Stimulated activated CD8-positive, alpha-beta memory T cell treated with anti-CD3 and anti-CD28 coated beads, Interleukin-7, amount 100 ng/mL, for 4 hours (primary cell): Measurements from ENCODE around the gene CTXND1.
"Not testable (repeated sequence)": the region's sequence is repeated elsewhere in the genome, so short reads cannot be mapped to it uniquely, and the experiment has no call there.

Experiments
- DNase-seq, 2 donors: peaks; one replicate each; pipeline ENCODE4 v3.0.0-alpha.2; 2020; ENCODE audit warnings: low read depth in 2 of 2

CTXND1 gene

GRCh38 chr15:80160570-80161156 lies 91.3 kb downstream of the CTXND1 start:
- peak in 1 of 2 donors; percentile 12 for DNase-seq

DNA sequence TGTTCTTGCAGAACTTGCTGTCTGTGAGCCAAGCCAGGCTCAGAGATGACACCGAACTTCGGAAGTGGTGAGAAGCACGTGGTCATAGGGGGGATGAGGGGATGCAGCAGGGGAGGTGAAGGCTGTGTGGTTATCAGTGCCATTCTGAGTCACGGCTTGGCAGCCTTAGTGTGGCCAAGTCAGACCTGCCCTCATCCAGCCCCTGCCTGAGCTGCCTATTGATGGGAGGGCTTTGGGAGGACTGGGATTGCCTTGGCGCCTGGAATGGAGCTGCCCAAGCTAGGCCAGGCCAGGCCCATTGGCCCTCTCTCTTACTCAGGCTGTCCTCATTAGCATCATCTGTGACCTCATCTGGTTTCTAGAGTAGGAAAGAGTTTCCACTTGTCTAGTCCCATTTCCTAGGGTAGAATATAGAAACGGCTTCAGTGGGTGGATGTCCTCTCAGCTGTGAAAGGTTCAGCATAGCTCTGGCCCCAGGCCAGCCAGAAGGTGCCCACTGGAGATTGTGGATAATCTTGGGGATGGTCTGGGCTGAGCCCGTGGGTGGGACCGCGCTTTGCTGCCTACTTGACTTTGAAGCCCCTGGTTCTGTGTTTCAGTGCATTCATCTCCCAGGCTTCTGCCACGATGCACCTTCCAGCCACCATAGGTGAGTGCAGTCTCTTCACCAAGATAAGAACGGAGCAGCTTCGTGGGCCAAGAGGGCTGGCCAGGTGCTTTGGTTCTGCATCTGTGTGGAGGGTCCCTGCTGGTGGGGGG lies 92.0 kb downstream of the CTXND1 start:
- peak in 1 of 2 donors; percentile 20 for DNase-seq

DNA sequence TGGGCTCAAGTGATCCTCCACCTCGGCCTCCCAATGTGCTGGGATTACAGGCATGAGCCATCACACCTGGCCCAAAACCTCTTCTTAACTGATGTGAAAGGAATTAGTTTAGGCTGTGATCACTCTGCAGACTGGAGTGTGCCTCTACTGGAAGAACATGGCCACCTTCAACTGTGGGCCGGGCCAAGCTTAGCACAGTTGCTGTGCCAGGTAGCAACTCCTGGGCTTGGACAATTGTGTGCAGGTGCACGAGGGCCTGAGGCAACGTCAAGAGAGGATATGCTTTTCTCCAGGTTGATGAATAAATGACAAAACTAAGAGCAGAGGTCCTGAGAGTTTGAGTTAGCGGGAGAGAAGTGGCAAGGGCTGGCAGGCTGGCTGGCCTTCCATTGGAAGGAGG lies 92.7 kb downstream of the CTXND1 start:
- no peak for DNase-seq

DNA sequence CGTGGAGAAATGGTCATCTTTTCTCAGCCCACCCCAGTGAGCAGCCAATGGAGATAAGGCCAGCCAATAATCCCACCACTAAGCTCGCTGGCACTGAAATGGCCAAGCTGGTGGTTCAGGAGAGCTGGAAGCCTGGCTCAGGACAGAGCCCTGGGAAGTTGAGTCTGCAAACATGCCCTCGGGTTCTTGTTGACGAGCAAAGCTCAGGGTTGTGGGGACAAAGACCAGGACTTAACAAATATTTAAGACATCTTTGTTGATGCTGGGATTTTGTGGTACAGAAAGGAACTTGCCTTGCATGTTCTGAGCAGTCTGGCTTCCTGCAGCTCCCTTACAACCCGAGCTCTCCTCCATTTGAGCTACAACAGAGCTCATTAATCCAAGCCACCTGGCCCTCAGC lies 94.8 kb downstream of the CTXND1 start:
- DNase-seq: no peak

GRCh38 chr15:80156176-80156720 lies 95.8 kb downstream of the CTXND1 start:
- no peak for DNase-seq

DNA sequence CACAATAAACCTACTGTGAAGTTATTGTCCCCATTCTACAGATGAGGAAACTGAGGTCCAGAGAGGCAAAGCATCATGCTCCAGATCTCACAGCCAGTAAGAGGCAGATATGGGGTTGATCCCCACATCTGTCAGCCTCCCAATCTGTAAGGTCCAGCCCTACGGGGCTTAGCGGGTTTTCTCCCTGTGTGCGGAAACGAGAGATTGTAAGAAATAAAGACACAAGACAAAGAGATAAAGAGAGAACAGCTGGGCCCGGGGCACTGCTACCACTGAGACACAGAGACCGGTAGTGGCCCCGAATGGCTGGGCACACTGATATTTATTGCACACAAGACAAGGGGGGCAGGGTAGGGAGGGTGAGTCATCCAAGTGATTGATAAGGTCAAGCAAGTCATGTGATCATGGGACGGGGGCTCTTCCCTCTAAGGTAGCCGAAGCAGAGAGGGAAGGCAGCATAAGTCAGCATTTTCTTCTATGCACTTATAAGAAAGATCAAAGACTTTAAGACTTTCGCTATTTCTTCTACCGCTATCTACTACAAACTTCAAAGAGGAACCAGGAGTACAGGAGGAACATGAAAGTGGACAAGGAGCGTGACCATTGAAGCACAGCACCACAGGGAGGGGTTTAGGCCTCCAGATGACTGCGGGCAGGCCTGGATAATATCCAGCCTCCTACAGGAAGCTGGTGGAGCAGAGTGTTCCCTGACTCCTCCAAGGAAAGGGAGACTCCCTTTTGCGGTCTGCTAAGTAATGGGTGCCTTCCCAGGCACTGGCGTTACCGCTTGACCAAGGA lies 96.4 kb downstream of the CTXND1 start:
- DNase-seq: not testable (repeated sequence)

DNA sequence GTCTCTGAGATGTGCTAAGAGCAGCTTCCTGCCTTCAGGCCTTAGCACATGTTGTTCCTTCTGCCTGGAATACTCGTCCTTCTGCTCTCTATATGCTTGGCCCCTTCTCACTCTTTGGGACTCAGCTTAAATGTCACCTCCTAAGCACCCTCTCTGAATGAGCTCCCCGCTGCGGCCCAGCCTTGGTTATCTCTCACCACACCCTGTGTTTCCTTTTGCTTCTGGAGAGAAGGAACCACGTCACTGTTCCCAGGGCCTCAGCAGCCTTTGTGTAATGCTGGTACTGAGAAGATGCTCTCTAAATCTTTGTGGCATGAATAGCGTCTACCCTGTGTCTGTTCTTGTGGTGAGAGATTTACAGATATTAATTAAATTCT lies 97.0 kb downstream of the CTXND1 start:
- DNase-seq: no peak

- no peak for DNase-seq
Observed at GRCh38 chr15:80154336-80154735, 97.7 kb downstream of the CTXND1 start.

- no peak for DNase-seq
Observed at GRCh38 chr15:80153900-80154299, 98.1 kb downstream of the CTXND1 start.

GRCh38 chr15:80152896-80153876 lies 98.8 kb downstream of the CTXND1 start, which contains the start of gene FAH:
FAH (plus strand) TSS chr15:80152999; CDS start chr15:80153055, 56 bp downstream.
- DNase-seq: peak in 1 of 2 donors; percentile 12

DNA sequence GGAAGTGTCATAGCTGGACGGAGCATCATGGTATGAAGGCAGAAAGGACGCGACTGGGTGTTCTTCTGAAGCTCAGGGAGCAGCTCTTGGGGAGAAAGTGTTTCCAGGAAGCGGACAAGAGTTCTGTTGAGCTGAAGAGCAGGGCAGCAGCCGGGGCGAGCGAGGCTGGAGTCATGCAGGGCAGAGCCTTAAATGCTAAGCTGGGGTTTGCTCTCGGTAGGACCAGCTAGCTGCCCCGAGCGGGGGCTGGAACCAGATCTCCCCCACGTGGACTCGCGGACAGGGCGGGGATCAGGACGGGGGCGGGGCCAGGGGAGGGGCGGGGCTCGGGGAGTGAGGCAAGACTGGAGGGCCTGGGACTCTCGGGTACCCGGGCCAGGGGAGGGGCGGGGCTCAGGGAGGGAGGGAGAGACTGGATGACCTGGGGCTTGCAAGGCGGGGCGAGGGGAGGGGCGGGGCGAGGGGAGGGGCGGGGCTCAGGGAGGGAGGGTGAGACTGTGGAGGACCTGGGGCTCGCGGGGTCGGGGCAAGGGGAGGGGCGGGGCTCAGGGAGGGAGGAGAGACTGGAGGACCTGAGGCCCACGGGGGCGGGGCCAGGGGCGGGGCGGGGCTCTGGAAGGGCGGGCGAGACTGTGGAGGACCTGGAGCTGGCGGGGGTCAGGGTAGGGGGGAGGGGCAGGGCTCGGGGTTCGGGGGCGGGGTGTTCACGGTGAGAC lies 99.7 kb downstream of the CTXND1 start:
- DNase-seq: peak; percentile 84 to 88

DNA sequence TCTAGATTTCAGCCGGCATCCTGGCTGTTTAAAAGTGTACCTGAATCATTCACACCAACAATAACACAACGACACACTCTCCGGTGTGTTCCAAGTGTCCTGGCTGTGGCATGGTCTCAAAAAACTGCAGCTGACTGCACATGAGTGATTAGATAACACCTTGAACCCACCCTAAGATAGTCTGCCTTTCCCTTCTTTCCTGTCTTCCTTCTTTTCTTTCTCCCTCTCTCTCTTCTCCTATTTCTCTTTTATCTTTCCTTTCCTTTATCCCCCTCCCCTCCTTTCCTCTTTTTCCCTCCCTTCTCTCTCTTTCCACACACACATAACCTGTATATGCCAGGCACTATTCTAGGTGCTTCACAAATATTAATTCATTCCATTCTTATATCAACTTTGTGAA lies 100.4 kb downstream of the CTXND1 start:
- DNase-seq: no peak

- no peak for DNase-seq
Observed at GRCh38 chr15:80151148-80151547, 100.9 kb downstream of the CTXND1 start.
